Measurements from ENCODE around the gene CEMP1. TPM values are rescaled to one million over a fixed set of nuclear protein-coding genes. Genes with fewer than 3 reads are reported as not detected.
A peak's percentile ranks its signal among the peaks of the same experiment; 100 is the strongest.

CEMP1 gene
- total RNA-seq, 4 donors from 2014 or later, result not detected

GRCh38 chr16:2520097-2520783 is 11.0 kb downstream of the CEMP1 start, which contains the start of gene AMDHD2:
TSS of gene AMDHD2 (plus strand) at chr16:2520371. CDS start at chr16:2520459, 88 bp downstream.
- H3K9me3 ChIP-seq, result no peaks in the 10 kb centered on the region
- H3K27me3 ChIP-seq, result no peaks in the 10 kb centered on the region
- peak within 1 kb of the TSS; percentile 34 to 99 (median 83) for H3K27ac ChIP-seq
- 0 to 1% methylated on average over 7 to 17 of the region's 83 CpGs for WGBS, 2 donors
- TF ChIP-seq CTCF (IDR thresholded peaks at IDR 0.05), result no peak
- TF ChIP-seq POLR2A (IDR thresholded peaks at IDR 0.05), result peak; percentile 21 to 54
- peak; percentile 60 to 83 for TF ChIP-seq EP300 (IDR thresholded peaks at IDR 0.05)
- H3K4me1 ChIP-seq, result peaks cover 0 to 61% (median 54%) of the 10 kb centered on the region in 4 donors
- H3K4me3 ChIP-seq, result peak within 1 kb of the TSS; percentile 40 to 75 (median 59)
- peak; percentile 85 to 92 for DNase-seq (ENCODE audit: low spot score in 2 of 2)
- H3K36me3 ChIP-seq, result peaks cover 0 to 47% (median 0%) of the 10 kb centered on the region in 3 donors

GRCh38 chr16:2519711-2520080 is 11.5 kb downstream of the CEMP1 start:
- no peak for DNase-seq (ENCODE audit: low spot score in 2 of 2)
- TF ChIP-seq EP300 (IDR thresholded peaks at IDR 0.05) (no peak), CTCF (IDR thresholded peaks at IDR 0.05) (no peak), POLR2A (IDR thresholded peaks at IDR 0.05) (no peak)
- Histone ChIP-seq H3K27ac (peak overlapping the region; percentile 34 to 99 (median 83)), H3K9me3 (no peaks in the 10 kb centered on the region), H3K36me3 (peaks cover 0 to 42% (median 0%) of the 10 kb centered on the region in 3 donors), H3K27me3 (no peaks in the 10 kb centered on the region), H3K4me1 (peaks cover 0 to 67% (median 58%) of the 10 kb centered on the region in 4 donors), H3K4me3 (peak overlapping the region in 3 of 4 donors; percentile 24 to 75 (median 63))
- WGBS, 2 donors, result 37 to 41% methylated on average over 22 of the region's 22 CpGs

- Histone ChIP-seq H3K4me1 (peaks cover 0 to 64% (median 59%) of the 10 kb centered on the region in 4 donors), H3K27me3 (no peaks in the 10 kb centered on the region), H3K36me3 (peaks cover 0 to 35% (median 0%) of the 10 kb centered on the region in 3 donors), H3K27ac (peak overlapping the region; percentile 34 to 99 (median 83)), H3K9me3 (no peaks in the 10 kb centered on the region), H3K4me3 (peak overlapping the region in 1 of 4 donors; percentile 75)
- TF ChIP-seq CTCF (IDR thresholded peaks at IDR 0.05), result no peak
- TF ChIP-seq EP300 (IDR thresholded peaks at IDR 0.05), result no peak
- no peak for TF ChIP-seq POLR2A (IDR thresholded peaks at IDR 0.05)
- WGBS, 2 donors, result 77 to 82% methylated on average over 25 to 30 of the region's 39 CpGs
- no peak for DNase-seq (ENCODE audit: low spot score in 2 of 2)
These were observed 12.1 kb downstream of the CEMP1 start for GRCh38 chr16:2518823-2519710.

- H3K27ac ChIP-seq, result peak overlapping the region in 3 of 4 donors; percentile 18 to 99 (median 98)
- DNase-seq (ENCODE audit: low spot score in 2 of 2), result no peak
- peaks cover 0 to 68% (median 61%) of the 10 kb centered on the region in 4 donors for H3K4me1 ChIP-seq
- TF ChIP-seq CTCF (IDR thresholded peaks at IDR 0.05) (no peak), EP300 (IDR thresholded peaks at IDR 0.05) (no peak)
- WGBS, 2 donors, result 58 to 61% methylated on average over 10 to 12 of the region's 12 CpGs
- H3K9me3 ChIP-seq, result no peaks in the 10 kb centered on the region
- peaks cover 0 to 25% (median 0%) of the 10 kb centered on the region in 3 donors for H3K36me3 ChIP-seq
- no peaks in the 10 kb centered on the region for H3K27me3 ChIP-seq
- no peak overlapping the region for H3K4me3 ChIP-seq
These were observed 13.1 kb downstream of the CEMP1 start for GRCh38 chr16:2517954-2518605.

Measured in tibial nerve (tissue), 4 donors.